Fibroblast of mammary gland (primary cell): ENCODE measurements around the gene TNFRSF21.
A peak's percentile ranks its signal among the peaks of the same experiment; 100 is the strongest.

Experiments
- DNase-seq: peaks from one replicate; pipeline ENCODE4 v3.0.0-alpha.2; 2010; ENCODE audit warnings: low read depth
- H3K4me3 ChIP-seq: 2 replicates; pipeline ENCODE4 v1.5.1; 2011; ENCODE audit warnings: low read depth, mild to moderate bottlenecking, low read length, moderate library complexity; ENCODE audit not compliant: control insufficient read depth
- CTCF ChIP-seq: conservative IDR thresholded peaks from 2 replicates; pipeline ENCODE4 v1.5.1; 2011; ENCODE audit warnings: low read depth, low read length, inconsistent platforms; ENCODE audit not compliant: control insufficient read depth, insufficient read depth

TNFRSF21 gene

GRCh38 chr6:47197682-47198640, 111.7 kb downstream of the TNFRSF21 start:
- TF ChIP-seq CTCF = no peak
- no peak overlapping the region for H3K4me3 ChIP-seq
- no peak for DNase-seq

GRCh38 chr6:47196113-47196512, 113.6 kb downstream of the TNFRSF21 start:
- peak; percentile 28 for DNase-seq
- no peak overlapping the region for H3K4me3 ChIP-seq
- TF ChIP-seq CTCF = no peak

GRCh38 chr6:47195011-47195650, 114.6 kb downstream of the TNFRSF21 start:
- TF ChIP-seq CTCF = no peak
- peak; percentile 45 for DNase-seq
- H3K4me3 ChIP-seq = no peak overlapping the region

- no peak overlapping the region for H3K4me3 ChIP-seq
- no peak for TF ChIP-seq CTCF
- DNase-seq = peak; percentile 72
Measured at GRCh38 chr6:47188588-47189021, 121.1 kb downstream of the TNFRSF21 start.

GRCh38 chr6:47187893-47188587, 121.7 kb downstream of the TNFRSF21 start:
- H3K4me3 ChIP-seq = no peak overlapping the region
- DNase-seq = peak; percentile 69
- TF ChIP-seq CTCF = no peak

- H3K4me3 ChIP-seq = no peak overlapping the region
- no peak for TF ChIP-seq CTCF
- DNase-seq = no peak
Measured at GRCh38 chr6:47187113-47187512, 122.6 kb downstream of the TNFRSF21 start.
